ENCODE results near the gene DDX56. TPM values are rescaled to one million over a fixed set of nuclear protein-coding genes. Genes with fewer than 3 reads are reported as not detected.

The DDX56 gene
- total and polyA plus RNA-seq, 2 experiments from 2014 or later = 62.1 to 65.2 TPM

DNA sequence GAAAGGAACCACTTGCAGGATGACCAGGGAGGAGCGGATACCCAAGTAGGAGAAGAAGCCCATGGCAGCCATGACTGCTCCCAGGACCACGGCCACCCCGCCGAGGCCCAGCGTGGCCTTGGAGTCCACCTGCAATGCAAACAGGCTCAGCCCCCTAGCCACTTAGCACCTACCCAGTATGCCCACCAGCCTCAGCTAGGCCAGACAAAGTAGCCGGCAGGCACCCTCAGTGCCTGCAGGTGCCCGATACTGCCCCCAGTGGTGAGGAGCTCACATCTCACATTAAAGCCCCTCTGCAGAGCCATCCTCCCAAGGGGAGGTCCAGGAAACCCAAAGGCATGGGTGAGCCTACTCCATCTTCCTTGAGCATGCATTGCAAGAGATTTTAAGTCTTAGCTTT lies 39.2 kb downstream of the DDX56 start:
- Histone ChIP-seq H3K9me3 (ENCODE audit: low read depth) (no peaks in the 10 kb centered on the region), H3K27me3 (no peaks in the 10 kb centered on the region), H3K4me1 (ENCODE audit: low read depth) (no peaks in the 10 kb centered on the region), H3K36me3 (no peaks in the 10 kb centered on the region), H3K4me3 (no peak overlapping the region), H3K27ac (no peak overlapping the region)
- peak; percentile 46 to 73 for DNase-seq (ENCODE audit: low read depth in 1 of 2, low spot score in 1 of 2)
- TF ChIP-seq, protein P1, sequence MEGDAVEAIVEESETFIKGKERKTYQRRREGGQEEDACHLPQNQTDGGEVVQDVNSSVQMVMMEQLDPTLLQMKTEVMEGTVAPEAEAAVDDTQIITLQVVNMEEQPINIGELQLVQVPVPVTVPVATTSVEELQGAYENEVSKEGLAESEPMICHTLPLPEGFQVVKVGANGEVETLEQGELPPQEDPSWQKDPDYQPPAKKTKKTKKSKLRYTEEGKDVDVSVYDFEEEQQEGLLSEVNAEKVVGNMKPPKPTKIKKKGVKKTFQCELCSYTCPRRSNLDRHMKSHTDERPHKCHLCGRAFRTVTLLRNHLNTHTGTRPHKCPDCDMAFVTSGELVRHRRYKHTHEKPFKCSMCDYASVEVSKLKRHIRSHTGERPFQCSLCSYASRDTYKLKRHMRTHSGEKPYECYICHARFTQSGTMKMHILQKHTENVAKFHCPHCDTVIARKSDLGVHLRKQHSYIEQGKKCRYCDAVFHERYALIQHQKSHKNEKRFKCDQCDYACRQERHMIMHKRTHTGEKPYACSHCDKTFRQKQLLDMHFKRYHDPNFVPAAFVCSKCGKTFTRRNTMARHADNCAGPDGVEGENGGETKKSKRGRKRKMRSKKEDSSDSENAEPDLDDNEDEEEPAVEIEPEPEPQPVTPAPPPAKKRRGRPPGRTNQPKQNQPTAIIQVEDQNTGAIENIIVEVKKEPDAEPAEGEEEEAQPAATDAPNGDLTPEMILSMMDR (IDR thresholded peaks at IDR 0.05; ENCODE audit: low read depth, low read length) = peak; percentile 66

DNA sequence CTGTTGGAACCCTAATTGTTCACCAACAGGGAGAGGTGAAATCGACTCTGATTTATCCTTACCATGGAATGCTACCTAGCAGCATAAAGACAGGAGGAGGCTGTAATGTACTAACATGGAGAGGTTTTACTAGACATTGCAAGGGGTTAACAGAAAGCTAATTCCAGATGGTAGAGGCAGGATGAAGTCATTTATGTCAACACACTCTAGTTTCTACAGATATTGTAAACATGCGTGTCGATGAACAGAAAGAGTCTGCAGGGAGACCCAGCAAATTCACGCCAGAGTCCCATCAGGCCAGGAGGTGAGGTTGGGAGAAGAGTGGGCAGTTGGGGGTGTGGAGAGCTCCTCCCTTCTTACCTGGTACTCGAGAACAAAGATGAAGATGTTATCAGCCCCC lies 39.6 kb downstream of the DDX56 start:
- DNase-seq (ENCODE audit: low read depth in 1 of 2, low spot score in 1 of 2) = no peak
- no peaks in the 10 kb centered on the region for H3K27me3 ChIP-seq

DNA sequence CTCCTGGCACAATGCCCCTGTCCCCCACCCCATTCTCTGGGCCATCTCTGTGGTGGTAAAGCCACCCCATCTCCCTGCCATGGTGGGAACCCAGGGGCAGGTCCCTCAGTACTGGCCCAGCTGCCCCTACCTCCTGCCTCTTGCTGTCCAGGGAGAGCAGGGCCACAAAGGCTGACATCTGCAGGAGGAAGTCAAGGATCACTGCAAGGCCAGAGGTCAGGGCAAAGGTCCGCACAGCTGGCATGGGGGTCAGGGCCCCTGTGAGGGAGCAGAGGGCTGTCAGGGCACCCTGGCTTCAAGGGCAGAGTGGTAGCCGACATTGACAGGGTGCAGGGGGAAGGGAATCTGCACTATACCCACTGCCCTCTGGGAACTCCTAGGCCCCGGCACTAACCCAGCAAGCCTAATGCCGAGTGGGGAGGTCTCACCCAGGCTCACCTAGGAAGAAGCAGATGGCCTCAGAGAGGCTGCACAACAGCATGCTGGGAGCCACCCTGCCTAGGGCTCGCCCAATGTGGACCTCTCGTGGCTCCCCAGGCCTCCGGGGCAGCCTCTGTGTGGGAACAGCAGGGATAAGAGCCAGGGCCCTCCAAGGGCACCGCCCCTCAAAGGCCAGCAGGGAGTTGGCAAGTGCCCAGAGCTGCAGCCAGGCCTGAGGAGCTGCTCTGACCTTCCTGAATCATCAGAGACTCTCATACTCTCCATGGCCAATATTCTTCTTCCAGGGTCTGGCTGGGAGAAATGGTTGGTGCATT lies 40.2 kb downstream of the DDX56 start:
- Histone ChIP-seq H3K4me1 (ENCODE audit: low read depth) (no peaks in the 10 kb centered on the region), H3K9me3 (ENCODE audit: low read depth) (no peaks in the 10 kb centered on the region), H3K27me3 (no peaks in the 10 kb centered on the region), H3K27ac (no peak overlapping the region), H3K36me3 (no peaks in the 10 kb centered on the region), H3K4me3 (no peak overlapping the region)
- TF ChIP-seq, protein P1 (IDR thresholded peaks at IDR 0.05; ENCODE audit: low read depth, low read length) = no peak
- DNase-seq (ENCODE audit: low read depth in 1 of 2, low spot score in 1 of 2) = peak in 1 of 2 donors; percentile 14

More for the DNA sequence above, 39.6 kb downstream of the DDX56 start:
- TF ChIP-seq, protein P1 (IDR thresholded peaks at IDR 0.05; ENCODE audit: low read depth, low read length) = no peak
- Histone ChIP-seq H3K36me3 (no peaks in the 10 kb centered on the region), H3K4me1 (ENCODE audit: low read depth) (no peaks in the 10 kb centered on the region), H3K9me3 (ENCODE audit: low read depth) (no peaks in the 10 kb centered on the region), H3K4me3 (no peak overlapping the region), H3K27ac (no peak overlapping the region)

DNA sequence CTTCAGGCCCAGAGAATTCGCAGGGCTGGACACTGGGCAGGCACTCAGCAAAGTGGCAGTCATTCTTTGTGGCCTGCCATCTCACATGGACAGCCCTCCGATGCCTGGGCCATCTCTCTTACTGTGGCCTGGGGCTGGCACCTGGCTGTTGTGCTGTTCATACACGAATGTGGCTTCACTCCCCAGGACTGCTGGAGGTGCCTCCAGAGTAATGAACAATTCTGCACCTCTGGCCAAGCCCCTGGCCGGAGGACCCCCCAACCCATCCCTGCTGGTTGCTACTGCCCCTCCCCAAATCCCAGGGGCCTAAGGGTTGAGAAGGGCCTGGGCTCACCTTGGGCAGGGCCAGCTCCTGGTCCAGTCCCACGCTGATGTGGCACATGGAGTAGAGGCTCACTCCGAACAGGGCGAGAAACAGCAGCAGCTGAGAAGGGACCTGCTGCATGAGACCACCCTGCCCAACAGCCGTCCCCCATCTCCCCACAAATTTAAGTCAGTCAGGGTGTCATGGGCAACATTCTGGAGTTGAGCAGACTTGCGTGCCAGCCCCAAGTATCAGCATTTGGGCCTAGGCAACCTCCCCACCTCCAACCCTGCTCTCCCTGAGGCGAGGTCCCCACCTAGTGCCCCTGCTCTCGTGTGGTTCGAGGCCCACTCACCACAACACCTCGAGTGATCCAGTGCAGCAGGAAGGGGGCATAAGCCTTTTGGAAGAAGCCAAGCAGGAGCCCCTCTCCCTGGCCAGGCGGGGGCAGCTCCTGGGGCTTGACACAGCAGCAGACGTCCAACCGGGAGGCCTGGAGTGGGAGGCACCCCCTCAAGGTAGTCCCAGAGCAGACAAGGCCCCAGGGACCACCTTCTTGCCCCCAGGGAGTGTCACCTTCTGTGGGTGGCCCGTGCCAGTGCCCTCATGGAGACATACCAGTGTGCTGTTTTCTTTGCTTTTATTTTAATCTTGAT lies 42.0 kb downstream of the DDX56 start:
- Histone ChIP-seq H3K36me3 (no peaks in the 10 kb centered on the region), H3K4me1 (ENCODE audit: low read depth) (no peaks in the 10 kb centered on the region), H3K27me3 (no peaks in the 10 kb centered on the region), H3K9me3 (ENCODE audit: low read depth) (no peaks in the 10 kb centered on the region), H3K27ac (no peak overlapping the region), H3K4me3 (no peak overlapping the region)
- TF ChIP-seq, protein P1 (IDR thresholded peaks at IDR 0.05; ENCODE audit: low read depth, low read length) = no peak
- no peak for DNase-seq (ENCODE audit: low read depth in 1 of 2, low spot score in 1 of 2)

DNA sequence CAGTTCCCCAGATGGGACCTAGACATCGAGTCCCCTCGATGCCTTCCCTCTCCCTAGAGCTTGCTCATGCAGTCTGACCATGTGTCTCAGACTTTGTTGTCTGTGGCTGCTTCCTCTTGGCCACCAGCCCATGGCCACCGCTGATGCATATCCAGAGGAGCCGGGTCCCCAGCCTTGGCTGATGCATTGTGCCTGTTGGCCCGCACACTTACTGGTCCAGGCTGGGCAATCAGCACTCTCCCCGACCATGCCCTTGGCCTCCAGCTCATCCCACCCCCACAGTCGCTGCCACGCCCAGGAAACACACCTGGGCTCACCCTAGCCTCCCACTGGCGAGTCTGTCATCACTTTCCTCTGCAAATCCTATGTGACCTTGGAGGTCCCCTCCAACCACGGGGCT lies 42.7 kb downstream of the DDX56 start:
- no peaks in the 10 kb centered on the region for H3K27me3 ChIP-seq
- H3K4me1 ChIP-seq (ENCODE audit: low read depth) = no peaks in the 10 kb centered on the region
- H3K27ac ChIP-seq = no peak overlapping the region
- H3K36me3 ChIP-seq = no peaks in the 10 kb centered on the region
- H3K9me3 ChIP-seq (ENCODE audit: low read depth) = no peaks in the 10 kb centered on the region
- H3K4me3 ChIP-seq = no peak overlapping the region
- TF ChIP-seq, protein P1 (IDR thresholded peaks at IDR 0.05; ENCODE audit: low read depth, low read length) = no peak
- no peak for DNase-seq (ENCODE audit: low read depth in 1 of 2, low spot score in 1 of 2)

Data from cardiac muscle cell (in vitro differentiated cells and primary cell).